HG03439 (cell line): Measurements from ENCODE around the gene CD5L.

ENCODE experiments used
- ATAC-seq: cut with Tn5 transposase; IDR thresholded peaks from one replicate; pipeline ENCODE4 v1.9.1; 2021; ENCODE audit warnings: mild to moderate bottlenecking, moderate library complexity; ENCODE audit not compliant: unreplicated experiment

CD5L gene

DNA sequence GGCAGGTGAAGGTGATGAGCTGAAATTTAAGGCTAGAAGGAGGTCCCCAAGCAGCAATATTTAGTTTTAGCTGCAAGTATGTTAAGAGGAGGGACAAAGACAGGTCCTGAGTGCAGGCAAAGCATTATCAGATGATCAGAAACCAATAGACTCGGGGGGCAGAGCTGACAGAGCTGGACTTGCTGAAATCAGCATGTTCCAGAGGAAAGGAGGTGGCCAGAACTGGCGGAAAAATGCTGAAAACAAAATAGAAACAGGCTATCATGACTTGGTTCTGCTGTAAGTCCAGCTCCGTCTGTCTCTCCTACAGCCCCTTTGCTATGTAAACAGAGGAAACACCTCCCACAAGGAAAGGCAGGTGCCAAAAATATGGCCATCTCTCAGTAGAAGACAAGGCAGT lies at the start of gene CD5L:
Gene CD5L (minus strand): TSS at position 101 of the 400 bp plus-strand sequence. CDS start 107 bp downstream, outside the sequence.
- no peak for ATAC-seq

DNA sequence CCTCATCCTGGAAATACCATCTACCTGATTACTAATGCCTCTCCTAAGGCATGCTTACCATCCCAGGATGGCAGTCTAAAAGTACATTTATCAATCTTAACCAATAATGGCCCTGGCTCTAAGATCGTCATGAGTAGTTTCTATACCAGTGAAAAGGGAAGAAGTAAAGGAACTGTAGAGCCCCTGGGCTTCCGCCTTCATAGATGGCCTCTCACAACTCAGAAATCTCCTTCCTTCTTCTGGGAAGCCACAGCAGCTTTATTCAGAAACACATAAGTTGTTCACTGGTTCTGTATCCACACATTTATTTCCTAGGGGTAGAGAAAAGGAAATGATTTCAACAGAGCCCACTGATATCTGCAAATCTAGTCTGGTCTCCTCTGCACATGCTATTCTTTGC lies 41.0 kb upstream of the CD5L start:
- no peak for ATAC-seq

DNA sequence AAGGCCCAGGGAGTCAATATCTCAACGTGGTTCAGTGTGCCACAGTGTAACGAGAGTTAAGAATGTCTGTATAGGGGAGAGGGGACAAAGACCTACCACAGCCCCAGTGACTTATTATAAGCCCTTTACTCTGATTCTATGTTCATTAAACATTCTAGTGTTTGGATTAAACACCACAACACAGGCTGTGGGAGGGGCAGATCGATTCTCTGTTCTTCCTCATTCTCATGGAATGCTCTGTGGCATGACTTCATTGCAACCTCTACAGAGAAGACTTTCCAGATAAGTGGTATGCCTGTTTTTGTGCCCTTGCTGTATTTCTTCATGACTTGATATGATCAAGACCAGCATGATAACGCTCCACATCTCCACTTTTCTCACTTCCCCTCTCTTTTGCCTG lies 39.0 kb upstream of the CD5L start:
- no peak for ATAC-seq

DNA sequence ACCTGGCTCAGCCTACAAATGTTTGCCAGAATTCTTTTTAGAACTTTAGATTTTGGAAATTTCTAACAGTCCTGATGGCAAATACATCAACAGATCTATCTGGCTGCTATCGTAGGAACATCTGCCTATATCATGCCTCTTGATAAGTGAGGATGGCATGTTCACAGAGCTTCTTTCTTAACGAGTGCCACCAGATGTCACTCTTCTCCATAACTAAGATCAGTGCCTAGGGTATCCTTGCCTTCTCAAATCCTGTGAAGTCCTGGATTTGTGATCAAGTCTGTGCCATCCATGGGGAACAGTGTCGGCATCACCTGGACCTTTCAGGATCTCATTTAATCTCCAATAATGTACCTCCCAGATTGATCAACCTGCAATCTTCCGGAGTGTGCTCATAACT lies 36.5 kb upstream of the CD5L start:
- ATAC-seq, result no peak

DNA sequence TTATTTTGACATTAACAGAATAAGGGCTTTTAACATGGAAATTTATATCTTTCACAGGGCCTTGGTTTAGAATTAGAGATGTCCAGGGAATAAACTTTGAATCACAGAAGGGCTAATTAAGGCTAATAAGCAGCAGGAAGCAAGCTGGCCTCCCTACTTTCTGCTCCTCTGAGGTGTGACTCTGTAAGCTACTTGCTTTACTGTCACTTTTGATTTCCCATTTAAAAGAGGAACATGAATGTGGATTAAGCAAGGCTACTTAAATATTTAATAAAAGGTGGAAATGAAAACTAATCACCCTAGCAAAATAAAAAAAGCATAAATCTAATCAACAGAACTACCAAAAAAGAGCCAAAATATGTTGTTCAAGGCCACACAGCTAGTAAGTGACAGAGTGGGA lies 28.9 kb upstream of the CD5L start:
- no peak for ATAC-seq

DNA sequence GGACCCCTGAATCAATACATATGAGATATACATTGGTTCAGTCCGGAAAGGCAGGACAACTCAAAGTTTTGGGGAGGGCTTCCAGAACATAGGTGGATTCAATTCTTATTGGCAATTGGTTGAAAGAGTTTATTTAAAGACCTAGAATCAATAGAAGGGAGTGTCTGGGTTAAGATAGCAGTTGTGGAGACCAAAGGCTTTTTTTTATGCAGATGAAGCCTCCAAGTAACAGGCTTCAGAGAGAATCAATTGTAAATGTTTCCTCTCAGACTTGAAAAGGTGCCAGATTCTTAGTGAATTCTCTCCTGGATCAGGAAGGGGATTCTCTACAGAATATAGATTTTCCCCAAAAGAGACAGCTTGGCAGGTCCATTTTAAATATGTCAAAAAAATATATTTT lies 27.0 kb upstream of the CD5L start:
- no peak for ATAC-seq

DNA sequence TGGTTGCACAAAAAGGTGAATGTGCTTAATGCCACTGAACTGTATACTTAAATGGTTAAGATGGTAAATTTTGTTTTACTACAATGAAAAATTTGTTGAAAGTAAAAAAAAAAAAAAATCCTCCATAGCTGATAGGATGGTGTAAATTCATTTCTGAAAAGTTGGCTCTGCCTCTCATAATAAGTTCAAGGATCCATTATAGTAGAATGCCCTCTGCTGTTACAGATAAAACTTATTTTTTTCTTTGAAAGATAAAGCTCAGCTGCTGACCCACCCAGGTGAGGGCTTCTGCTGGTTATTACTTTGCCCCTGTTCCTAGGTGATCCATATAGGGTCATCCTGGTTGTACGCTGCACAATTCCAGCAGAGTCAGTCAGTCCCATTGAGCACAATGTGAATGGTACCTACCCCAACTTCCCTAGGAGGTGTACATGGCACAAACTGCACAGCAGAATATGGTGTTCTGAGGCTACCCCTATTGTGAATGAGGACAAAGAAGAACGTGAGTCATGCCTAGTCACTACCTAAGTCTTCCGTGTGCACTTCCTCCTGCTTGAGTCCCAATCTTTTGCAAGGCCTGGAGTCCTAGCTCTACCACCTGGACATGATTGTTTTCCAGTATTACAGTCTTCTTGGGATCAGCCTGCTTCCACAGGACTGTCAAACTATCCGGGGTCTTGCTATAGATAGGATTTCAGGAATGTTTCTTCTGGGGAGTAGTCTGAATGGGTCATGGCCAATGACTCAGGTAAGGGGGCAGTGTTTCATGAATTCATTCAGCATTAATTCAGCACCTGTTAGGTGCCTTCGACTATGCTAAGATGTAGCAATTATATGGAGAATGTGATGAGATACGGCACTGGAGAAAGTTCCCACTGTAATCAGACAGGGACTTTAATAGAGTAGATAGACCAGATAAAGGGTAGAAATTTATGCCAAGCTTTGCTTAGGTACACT lies 20.8 kb upstream of the CD5L start:
- no peak for ATAC-seq

DNA sequence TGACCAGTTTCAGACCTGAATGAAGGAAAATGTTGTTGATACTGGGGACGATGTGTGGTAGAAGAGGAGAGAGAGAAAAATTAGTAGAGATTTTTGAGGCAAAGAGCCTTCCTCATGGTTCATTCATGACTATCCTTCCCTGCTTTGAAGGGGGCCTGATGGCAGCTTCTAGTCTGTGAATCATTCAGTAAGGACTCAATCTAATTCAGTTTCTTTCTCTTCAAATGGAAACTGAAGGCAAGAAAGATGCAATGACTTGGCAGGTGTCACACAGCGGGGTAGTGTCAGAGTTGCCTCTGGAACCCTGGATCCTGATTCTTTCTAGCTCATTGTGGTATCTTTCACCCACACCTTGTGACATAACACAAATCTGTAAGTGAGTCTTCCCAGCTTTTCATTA lies 14.9 kb upstream of the CD5L start:
- peak; percentile 56 for ATAC-seq

DNA sequence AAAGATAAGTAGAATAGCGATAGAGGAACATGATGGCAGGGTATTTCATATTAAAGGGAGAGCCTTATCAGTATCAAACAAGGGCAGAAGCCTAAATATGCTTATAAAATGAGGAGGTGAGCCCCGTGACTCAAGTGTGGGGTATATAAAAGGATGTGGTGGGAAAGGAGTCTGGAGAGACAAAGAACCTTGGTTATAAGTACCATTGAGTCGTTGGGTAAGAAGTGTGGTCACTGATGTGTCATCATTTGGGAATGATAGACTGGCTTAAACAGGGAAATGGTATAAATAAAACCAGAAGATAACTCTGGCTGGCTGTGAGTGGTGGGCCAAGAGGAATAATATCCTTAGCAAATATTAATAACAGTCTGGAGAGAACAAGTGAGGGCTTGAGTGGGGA lies 10.9 kb upstream of the CD5L start:
- ATAC-seq, result no peak

DNA sequence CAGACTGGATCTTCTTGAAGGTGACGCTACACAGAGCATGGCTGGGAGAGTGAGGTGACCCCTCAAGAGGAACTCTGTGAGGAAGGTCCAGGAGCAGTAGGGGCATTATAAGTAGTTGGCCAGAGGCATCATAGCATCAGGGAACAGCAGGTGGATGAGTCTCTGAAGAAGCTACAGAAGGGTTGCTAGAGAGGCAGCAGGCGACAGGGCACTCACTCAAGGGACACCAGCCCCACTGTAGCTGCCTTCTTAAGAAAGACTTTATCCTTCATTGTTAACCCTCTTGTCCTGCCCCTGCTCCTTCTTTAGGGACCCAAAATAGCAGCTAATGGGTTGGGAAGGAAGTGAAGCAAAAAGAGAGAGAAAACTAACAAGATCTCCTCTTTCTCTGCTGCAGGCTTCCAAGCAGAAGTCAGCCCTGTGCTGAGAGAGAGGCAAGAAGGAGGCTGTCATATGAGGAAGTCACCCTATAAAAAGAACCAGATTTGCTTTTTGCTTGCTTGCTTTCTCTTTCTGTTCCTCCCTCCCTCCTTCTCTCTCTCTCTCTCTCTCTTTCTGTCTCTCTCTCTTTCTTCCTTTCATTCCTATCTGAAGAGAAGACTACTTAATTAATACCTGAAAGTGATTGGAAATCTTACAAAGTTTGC lies 7.7 kb upstream of the CD5L start:
- ATAC-seq, result peak; percentile 64

DNA sequence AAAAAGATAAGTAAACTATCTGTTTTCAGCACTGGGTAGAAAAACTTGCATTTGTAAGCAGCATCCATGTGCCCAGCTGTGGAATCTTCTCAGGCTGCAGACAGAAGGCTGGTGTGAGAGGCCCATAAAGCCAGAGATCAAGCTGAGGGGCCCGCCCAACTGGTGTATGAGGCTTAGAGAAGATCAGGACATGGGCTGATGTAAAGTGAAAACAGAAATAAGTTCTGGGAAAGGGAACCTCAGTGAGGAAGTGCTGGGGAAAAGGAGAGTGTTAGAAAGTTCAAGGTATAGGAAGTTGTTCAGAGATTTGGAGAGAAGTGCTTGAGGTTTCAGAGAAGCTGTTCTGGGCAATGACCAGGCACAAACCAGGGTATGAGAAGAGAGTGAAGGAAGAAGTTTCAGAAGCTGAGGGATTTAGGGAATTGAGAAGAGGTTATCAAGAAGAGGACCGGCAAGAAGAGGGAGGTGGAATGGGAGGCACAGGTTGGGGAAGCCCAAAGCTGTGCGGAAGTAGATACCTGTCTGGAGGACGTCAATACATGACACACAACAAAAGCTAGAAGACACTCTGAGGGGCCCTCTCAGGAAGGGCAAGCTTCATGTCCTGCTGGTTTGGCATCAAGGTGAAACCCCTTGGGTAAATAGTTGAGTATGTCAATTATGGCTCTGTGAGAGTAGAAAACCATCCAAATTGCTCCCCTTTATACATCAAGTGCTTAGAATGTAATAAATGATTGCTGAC lies 2.7 kb upstream of the CD5L start:
- ATAC-seq, result no peak

DNA sequence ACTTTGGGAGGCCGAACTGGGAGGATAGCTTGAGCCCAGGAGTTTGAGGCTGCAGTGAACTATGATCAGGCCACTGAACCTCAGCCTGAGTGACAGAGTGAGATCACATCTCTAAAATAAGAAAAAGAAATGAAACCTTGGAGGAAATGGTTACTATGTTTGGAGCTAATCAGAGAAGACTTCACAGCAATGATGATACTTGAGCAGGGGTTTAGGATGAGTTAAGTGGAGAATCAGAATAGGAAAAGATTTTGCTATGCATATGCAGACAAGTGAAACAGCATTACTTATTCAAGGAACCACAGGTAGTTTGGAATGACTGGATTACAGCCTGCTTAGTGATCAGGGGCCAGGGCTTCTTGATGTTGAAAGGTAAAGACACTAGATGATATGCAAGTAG lies 1.3 kb upstream of the CD5L start:
- no peak for ATAC-seq

DNA sequence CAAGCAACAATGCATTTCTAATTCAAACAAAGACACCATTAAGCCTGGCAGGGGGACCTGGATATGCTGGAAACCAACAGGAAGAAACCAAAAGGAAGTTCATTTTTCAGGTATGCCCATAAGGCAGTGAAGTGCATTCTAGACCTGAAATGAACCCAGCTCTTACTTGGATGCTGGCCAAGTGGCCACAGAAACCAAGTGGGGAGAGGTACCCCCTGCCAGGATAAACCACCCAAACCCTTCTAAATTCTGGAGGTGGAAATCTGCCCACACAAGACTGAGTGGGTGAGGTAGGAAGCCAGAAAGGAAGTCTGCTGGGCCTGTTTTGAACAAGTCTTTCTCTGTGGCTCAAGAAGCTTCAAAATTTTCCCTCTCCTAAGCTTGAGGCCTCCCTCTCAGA lies 2.6 kb downstream of the CD5L start:
- no peak for ATAC-seq

DNA sequence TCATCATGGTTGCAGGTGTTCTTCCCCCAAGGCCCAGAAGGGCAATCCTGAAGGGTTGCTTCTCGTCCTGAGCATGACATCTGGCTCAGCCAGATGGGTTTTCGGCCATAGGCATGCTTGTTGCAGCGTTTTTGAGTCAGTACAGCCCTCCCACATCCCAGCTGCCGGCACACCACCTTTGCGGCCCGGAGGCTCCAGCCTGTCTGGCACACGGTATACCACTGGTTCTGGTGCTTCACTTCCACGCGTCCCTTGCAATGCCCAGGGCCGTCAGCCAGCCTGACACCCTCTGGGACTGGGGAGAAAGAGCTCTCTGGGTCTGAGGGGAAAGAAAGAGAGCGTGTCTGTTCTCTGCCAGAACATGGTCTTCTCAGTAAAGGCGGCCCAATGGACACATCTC lies 7.2 kb downstream of the CD5L start:
- ATAC-seq, result no peak

DNA sequence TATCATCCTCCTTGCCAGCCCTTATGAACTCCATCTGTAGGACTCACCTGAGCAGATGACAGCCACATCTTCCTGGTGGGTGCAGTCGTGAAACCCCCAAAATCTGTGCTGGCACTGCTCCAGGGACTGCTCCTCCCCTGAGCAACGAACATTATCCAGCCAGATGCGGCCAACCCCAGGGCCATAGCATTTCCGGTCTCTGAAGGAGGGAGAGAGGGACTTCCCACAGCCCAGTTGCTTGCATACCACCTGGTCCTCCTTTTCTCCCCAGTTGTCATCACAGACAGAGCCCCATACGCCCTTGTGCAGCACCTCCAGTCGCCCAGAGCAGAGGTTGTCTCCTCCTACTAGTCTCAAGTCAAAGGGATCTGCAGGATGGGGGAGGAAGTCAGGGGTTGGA lies 8.5 kb downstream of the CD5L start:
- ATAC-seq, result no peak

DNA sequence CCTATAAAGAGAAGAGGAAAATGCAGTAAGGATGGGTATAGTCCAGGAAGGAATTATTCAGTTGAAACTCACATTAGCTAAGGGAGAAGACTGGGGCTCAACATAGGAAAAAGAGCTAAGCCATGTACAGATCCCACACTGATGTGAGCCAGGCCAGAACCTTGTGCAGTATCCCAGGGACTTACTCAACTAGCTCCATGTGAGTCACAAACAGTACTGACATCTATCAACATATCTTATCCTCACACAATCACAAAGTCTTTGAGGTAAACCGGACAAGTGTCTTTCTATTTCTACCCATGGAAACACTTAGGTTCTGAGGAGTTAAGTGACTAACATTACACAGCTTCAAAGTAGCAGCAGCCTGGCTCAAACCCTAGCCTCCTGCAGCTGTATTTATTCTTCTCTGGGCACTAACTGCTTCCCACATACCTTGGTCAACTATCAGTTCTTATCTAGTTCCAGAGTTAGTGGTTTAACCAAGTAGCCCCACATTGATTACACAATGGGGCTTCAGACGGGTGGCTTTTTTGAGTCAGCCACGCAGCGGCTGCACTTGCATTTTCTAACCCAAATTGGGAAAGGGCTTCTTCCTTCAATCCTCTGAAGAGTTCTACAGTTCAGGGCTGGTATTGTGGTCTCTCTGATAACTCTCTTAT lies 9.5 kb downstream of the CD5L start:
- ATAC-seq, result no peak

DNA sequence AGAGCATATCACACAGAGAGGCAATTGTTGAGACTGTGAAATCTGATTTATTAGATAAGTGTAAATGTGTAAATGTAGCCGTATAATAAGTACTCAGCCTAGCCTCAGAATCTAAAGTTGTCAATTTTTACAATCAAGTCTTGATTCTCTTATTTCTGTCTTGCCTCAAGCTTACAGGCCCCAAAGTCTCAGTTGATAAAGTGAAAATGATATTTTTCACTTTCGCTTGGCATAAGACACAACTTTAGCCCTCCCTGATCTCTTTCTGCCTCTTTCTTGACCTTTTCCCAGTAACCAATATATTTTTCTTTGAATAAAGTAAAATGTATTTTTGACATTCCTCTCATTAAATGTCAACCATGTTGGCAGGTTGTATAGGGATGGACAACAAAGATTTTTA lies 10.7 kb downstream of the CD5L start:
- ATAC-seq, result no peak

DNA sequence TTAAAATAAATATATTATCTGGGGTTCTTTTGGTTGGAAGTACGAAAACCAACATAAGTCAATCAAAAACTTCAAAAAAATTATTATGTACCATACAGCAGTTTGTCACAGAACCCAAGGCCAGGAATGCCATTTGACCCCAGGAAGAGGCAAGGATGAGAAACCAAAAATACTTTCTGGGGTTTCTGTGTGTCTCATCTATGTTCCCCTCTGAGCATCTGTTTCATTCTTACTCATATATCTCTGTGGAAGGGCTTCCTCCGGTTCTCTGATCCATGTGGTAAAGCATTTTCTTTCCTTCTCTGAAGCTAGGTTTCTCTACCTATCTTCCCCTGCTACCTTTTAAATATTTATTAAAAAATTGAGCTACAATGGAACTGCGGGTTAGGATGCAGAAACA lies 11.9 kb downstream of the CD5L start:
- no peak for ATAC-seq

DNA sequence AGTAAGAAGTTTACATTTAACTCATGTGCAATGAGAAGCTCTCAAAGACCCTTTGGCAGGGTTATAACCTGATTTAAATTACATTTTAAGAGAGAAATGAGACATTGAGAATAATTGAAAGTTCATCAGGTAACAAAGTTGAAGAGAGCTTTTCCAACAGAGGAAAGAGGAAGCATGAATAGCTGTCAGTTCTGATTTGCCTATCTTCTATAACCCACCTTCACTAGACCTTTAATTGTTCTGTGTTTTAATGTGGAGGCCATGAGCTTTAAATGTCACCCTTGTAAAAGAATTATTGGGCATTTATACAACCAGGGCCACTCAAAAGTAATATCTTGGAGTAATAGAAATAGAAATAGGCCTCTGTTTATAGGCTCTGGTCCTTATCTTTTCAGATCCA lies 12.4 kb downstream of the CD5L start:
- ATAC-seq, result no peak

DNA sequence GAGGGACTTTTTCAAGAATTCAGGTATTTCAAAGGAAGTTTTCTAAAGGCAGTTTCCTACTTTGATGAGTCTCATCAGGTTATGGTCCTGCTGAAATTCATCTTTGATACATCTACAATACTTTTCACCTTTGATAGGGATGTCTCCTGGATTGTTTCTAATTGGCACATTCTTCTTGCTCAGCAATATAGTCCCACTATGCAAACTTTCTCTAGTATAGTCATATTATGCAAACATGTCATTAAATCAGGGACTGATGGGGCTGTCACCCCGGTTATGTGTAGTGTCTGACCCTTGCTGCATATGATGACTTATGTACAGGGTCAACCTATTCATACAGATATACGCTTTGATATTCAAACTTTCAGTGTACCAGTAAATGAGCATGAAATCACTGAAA lies 21.3 kb downstream of the CD5L start:
- no peak for ATAC-seq

DNA sequence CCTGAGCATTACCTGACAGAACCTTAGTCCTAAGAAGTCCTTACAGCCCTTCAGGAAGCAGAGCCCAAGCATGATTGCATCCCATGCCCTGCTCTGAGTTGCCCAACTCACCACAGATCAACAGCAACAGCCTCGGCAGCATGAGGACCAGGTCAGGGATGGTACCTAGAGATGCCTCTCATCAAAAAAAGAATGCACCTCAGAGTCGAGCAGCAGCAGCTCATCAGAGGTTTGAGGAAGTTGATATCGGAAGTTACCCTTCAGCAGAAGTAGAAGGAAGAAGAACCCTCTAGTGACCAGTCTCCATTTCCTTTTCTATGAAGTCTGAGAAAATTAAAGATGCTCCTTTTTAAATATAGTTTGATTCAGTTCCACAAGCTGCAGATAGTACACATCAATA lies 21.7 kb downstream of the CD5L start, which contains the start of gene FCRL1:
Gene FCRL1 (minus strand): TSS at position 225 of the 400 bp plus-strand sequence. CDS start 83 bp downstream, at position 142.
- ATAC-seq, result no peak
